ENCODE data around the gene IDE.
"Not testable (repeated sequence)": the region's sequence is repeated elsewhere in the genome, so short reads cannot be mapped to it uniquely, and the experiment has no call there.

Gene IDE

DNA sequence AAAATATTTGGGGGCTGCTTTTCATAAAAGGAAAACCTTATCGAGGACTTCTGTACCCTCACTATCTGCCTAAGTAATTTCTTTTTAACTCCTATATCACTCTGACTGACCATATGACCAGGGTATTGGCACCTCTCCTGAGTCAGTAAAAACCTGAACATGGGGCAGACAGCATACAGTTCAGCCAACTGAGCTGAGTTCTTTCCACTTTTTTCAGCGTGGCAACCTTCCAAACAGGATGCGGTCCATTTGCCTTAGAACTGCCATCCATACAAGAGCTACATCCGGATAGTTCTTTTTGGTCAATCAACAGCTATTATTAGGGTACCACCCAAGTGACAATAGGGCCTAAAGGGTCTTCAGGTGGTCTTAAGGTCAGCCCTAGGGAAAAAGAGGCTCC, 160.4 kb downstream of the IDE start:
- no peak for DNase-seq

DNA sequence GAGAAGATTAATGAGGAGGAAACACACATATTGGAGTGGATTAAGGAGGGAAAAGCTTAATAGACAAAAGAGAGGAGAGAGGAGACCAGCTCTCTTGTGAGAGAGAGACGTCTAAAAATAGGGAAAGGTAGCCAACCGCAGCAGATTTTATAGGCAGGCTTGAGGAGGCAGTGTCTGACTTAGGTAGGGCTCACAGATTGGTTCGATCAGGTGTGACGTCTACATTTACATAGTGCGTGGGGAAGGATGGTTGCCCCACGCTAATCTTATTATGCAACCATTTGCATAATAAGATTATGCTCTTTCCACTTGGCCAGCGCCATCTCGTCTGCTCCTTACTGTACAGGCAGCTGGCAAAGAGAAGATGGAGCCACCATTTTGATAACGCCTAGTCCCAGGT, 160.9 kb downstream of the IDE start:
- no peak for DNase-seq

DNA sequence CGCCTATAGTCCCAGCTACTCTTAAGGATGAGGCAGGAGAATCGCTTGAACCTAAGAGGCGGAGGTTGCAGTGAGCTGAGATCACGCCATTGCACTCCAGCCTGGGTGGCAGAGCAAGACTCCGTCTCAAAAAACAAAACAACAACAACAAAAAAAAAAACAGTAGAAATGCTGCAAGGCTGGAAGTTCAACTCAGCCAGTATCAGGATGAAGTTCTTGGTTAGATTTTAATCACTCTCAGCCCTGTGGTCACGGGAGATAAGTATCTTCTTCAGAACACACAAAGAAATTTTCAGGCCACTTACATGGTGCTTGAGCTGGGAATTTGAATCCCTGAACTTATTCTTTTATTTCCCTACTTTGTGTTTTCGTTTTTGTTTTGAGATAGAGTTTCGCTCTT, 162.5 kb downstream of the IDE start:
- DNase-seq: no peak

DNA sequence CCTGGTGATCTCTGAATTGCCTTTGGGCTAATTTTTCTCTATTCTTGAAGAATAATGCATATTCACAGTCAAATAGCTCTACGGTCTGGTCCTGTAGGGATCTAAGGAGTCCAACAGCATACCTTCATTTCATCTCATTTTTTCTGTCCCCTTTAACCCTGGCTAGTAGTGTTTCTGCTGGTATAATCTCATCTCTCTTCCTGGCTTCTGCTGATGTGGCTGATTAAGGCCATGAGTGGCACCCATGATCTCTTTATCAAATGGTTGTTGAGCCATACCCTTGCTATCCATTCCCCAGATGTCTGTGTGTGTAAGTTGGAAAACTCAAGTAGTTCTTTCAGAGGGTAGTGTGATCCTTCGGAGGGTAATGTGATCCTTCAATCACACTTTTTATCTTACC, 163.4 kb downstream of the IDE start:
- no peak for DNase-seq

DNA sequence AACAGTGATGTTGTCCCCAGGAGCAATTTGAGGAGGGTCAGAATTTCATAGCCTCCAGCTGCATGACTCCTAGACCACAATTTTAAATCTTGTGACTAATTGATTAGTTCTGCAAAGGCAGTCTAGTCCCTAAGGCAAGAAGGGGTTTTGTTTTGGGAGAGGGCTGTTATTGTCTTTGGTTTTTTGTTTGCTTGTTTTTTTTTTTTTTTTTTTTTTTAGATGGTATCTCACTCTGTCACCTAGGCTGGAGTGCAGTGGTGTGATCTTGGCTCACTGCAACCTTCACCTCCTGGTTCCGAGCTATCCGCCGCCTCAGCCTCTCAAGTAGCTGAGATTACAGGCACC, 165.9 kb downstream of the IDE start:
- no peak for DNase-seq

DNA sequence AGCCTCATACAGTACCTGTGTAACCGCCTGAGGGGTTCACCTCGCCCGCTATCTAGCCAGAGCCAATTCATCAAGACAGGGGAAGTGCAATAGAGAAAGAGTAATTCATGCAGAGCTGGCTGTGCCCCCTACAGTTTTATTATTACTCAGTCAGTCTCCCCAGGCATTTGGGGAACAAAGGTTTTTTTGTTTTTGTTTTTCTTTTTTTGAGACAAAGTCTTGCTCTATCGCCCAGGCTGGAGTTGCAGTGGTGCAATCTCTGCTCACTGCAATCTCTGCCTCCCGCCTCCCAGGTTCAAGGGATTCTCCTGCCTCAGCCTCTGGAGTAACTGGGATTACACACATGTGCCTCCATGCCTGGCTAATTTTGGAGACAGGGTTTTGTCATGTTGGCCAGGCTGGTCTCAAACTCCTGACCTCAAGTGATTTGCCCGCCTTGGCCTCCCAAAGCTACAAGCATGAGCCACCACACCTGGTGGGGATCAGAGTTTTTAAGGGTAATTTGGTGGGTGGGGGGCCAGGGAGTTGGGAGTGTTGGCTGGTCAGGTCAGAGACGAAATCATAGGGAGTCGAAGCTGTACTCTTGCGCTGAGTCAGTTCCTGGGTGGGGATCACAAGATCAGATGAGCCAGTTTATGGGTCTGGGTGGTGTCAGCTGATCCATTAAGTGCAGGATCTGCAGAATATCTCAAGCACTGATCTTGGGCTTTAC, 166.4 kb downstream of the IDE start:
- no peak for DNase-seq

DNA sequence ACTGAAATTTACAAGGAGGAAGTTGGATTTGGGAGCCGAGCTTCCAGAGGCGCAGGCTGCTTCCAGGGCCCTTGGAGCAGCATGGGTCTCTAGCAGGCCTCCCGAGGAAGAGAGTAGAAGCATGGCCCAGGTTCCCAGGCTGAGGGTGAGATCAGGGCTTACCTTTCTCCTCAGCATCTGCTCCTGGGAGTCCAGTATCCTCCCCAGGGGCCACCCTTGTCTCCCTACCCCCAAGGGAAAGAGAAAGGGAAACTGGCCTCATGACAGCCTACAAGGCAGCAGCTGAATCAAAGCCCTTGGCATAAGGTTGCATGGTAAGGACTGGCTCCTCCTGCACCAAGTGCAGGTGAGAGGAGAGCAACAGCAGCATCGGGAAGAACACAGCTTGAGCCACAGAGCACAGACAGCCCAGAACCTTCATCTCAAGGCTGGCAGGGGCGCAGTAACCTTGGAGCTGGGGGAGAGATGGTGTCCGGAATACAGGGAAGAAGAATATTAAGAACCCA, 168.4 kb downstream of the IDE start:
- no peak for DNase-seq

DNA sequence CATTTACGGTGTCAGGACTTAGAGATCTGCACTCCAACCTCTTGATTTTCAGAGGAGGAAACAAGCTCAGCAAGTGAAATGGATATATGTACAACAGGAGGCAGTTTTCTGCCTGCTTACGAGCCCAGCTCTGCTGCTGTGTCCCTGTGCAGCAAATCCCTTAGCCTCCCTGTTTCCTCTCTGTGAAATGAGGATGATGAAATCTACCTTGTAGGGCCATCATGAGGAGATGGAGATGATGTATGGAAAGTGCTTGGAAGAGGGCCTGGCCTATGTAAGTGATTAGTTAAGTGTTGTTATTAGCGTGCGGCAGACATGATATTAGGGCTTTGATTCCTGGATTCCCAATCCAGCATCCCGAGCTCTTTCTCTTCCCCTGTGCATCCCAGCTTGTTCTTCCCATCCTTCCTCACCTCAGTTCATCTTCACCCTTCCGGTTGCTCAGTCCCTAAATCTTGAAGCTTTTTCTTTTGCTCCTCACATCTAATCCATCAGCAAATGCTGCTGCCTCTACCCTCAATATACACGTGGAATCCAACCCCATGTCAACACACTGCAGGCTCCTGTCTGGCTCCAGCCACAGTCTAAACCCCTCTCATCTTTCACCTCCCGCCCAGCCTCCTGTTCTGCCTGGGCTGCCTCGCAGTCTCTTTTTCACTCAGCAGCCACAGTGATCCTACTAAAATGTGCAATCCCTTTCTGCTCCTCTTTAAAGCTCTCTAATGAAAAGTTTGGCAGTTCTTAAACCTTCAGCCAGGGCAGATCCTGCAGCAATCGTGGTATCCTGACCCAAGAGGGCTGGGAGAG, 169.1 kb downstream of the IDE start:
- DNase-seq: no peak

DNA sequence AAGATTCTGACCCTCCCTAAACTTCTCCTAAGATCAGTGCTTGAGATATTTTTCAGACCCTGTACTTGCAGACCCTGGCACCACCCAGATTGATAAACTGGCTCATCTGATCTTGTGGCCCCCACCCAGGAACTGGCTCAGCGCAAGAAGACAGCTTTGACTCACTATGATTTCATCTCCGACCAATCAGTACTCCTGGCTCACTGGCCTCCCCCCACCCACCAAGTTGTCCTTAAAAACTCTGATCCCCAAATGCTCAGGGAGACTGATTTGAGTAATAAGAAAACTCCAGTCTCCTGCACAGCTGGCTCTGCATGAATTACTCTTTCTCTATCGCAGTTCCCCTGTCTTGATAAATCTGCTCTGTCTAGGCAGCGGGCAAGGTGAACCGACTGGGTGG, 171.7 kb downstream of the IDE start:
- not testable (repeated sequence) for DNase-seq

Data from femur (tissue), 1 donor.